GM12878 (cell line): Measurements from ENCODE around the gene SC5D. TPM values are rescaled to one million over a fixed set of nuclear protein-coding genes. Genes with fewer than 3 reads are reported as not detected.

Source experiments
- ATAC-seq: fragments of 200-7000 bp; cut with Tn5 transposase; 3 replicates; pipeline ENCODE4 v1.9.1; 2020; ENCODE audit warnings: mild to moderate bottlenecking, moderate library complexity
- BruUV-seq: library from RNA; stranded (reverse); fragments of 400-500 nt; replicated peaks from 2 replicates; lab custom pipeline; 2021; lab: Mats Ljungman, UMichigan
- CTCF ChIA-PET: fragments of 300-600 bp; sonication (Branson Sonifier 250); formaldehyde crosslinking; extraction: SDS; loops from one replicate; lab custom pipeline; 2021; ENCODE audit warnings: inconsistent platforms; lab: Yijun Ruan, JAX
- POLR2A ChIA-PET: fragments of 350-600 bp; formaldehyde crosslinking; extraction: SDS; loops from one replicate; lab custom pipeline; 2021; ENCODE audit warnings: inconsistent platforms; lab: Charles Lee
- RAD21 ChIA-PET: fragments of 300-600 bp; sonication (Branson Sonifier 250); formaldehyde crosslinking; loops from one replicate; lab custom pipeline; 2023; ENCODE audit warnings: antibody characterized with exemption; ENCODE audit not compliant: unreplicated experiment; lab: Charles Lee
- SMC1A ChIA-PET: fragments of 300-600 bp; sonication (Branson Sonifier 250); formaldehyde crosslinking; loops from one replicate; lab custom pipeline; 2023; ENCODE audit not compliant: unreplicated experiment, uncharacterized antibody; lab: Charles Lee
- DNase-seq: peaks from one replicate; pipeline ENCODE4 v3.0.0-alpha.2; 2011; ENCODE audit warnings: low read depth, low spot score
- FAIRE-seq: peaks from 3 replicates; lab custom pipeline; 2011; peaks lifted over from hg19 to GRCh38; lab: Jason Lieb, UNC
- H2AFZ ChIP-seq: 2 replicates; pipeline ENCODE4 v1.6.0; 2011; ENCODE audit warnings: low read depth, low read length, control low read depth; ENCODE audit not compliant: control insufficient read depth
- H3K27ac ChIP-seq: 2 replicates; pipeline ENCODE4 v1.5.1; 2011; ENCODE audit warnings: control low read depth; ENCODE audit not compliant: control insufficient read depth, insufficient read depth
- H3K27me3 ChIP-seq, 2 experiments: replicated peaks in 1 of 2; 2 replicates each; pipeline versions ENCODE4 v1.6.0 to v1.6.1; 2011; ENCODE audit warnings: low read length in 1 of 2; ENCODE audit not compliant: control insufficient read depth in 2 of 2, insufficient read depth in 2 of 2
- H3K36me3 ChIP-seq, 2 experiments: 2 replicates each; pipeline ENCODE4 v1.5.1; 2011; ENCODE audit warnings: low read length in 1 of 2; ENCODE audit not compliant: control insufficient read depth in 2 of 2, insufficient read depth in 2 of 2
- H3K4me1 ChIP-seq: 2 replicates; pipeline ENCODE4 v1.6.1; 2011; ENCODE audit warnings: mild to moderate bottlenecking, low read length, moderate library complexity, mixed read lengths; ENCODE audit not compliant: control insufficient read depth, insufficient read depth
- H3K4me2 ChIP-seq: 2 replicates; pipeline ENCODE4 v1.6.0; 2011; ENCODE audit warnings: control low read depth; ENCODE audit not compliant: control insufficient read depth, insufficient read depth
- H3K4me3 ChIP-seq: fragments of 200-600 bp; sonication (generic); 2 replicates; pipeline ENCODE4 v1.5.1; 2016
- H3K79me2 ChIP-seq: 2 replicates; pipeline ENCODE4 v1.6.0; 2011; ENCODE audit warnings: low read length; ENCODE audit not compliant: control insufficient read depth, insufficient read depth
- H3K9ac ChIP-seq: 2 replicates; pipeline ENCODE4 v1.8.0; 2011; ENCODE audit warnings: low read length, control low read depth, mixed read lengths; ENCODE audit not compliant: control insufficient read depth, insufficient read depth
- H3K9me3 ChIP-seq: replicated peaks from 3 replicates; pipeline ENCODE4 v1.5.1; 2011; ENCODE audit warnings: mild to moderate bottlenecking, low read length; ENCODE audit not compliant: control insufficient read depth, insufficient read depth
- H4K20me1 ChIP-seq: 2 replicates; pipeline ENCODE4 v1.6.0; 2011; ENCODE audit not compliant: control insufficient read depth, insufficient read depth
- BHLHE40 ChIP-seq, 2 experiments: fragments of 450-650 bp in 1 of 2; IDR thresholded peaks; 2 replicates each; pipeline ENCODE4 v1.6.1; 2011 to 2017; ENCODE audit warnings: low read depth in 2 of 2, borderline replicate concordance in 1 of 2, improper control_type of control experiment in 1 of 2, low read length in 1 of 2, mild to moderate bottlenecking in 1 of 2
- SUPT20H ChIP-seq: IDR thresholded peaks from 2 replicates; pipeline ENCODE4 v1.6.1; 2011; ENCODE audit warnings: low read depth, mild to moderate bottlenecking, low read length, moderate library complexity, borderline replicate concordance; ENCODE audit not compliant: control insufficient read depth
- ZNF384 ChIP-seq: IDR thresholded peaks from 2 replicates; pipeline ENCODE4 v1.6.1; 2012; ENCODE audit warnings: low read depth, mild to moderate bottlenecking, low read length, improper control_type of control experiment, borderline replicate concordance
- WGBS: methylation state at CpG from one replicate; pipeline ENCODE4 v1.1.6; 2016; ENCODE audit warnings: low lambda C conversion rate; ENCODE audit not compliant: insufficient replicate concordance, insufficient coverage; ENCODE audit errors: missing lambda C conversion rate; 5-methylcytosine and 5-hydroxymethylcytosine counted together
- in situ Hi-C: fragments of 300-500 bp; cut with MboI; formaldehyde crosslinking; loops from 9 replicates; pipeline ENCODE4 v1.14.3; 2018; ENCODE audit warnings: mixed read lengths
- intact Hi-C: fragments of 100-400 bp; cut with micrococcal nuclease; formaldehyde crosslinking; loops from one replicate; pipeline ENCODE4 v1.14.2; 2022; ENCODE audit not compliant: unreplicated experiment
- polyA plus RNA-seq, 11 experiments: library from polyadenylated mRNA; depleted of rRNA in 4 of 11; unstranded in 6 of 11; stranded (reverse) in 5 of 11; fragments of >200 nt; fragmentation: Nextera tagmentation in 4 of 11; fragmentation: Illumina TruSeq in 1 of 11; extraction: Ambion mirVana in 4 of 11; extraction: Trizol in 1 of 11; gene quantifications; 1 replicate in 1 of 11; 2 replicates in 10 of 11; pipeline versions ENCODE4 v1.2.1 to v1.2.3, GENCODE V29; 2011 to 2016; ENCODE audit warnings: inconsistent platforms in 2 of 11, missing spikeins in 2 of 11, low read depth in 1 of 11
- total RNA-seq, 4 experiments: library from RNA; depleted of rRNA in 3 of 4; stranded (reverse); fragments of >200 nt in 3 of 4; fragmentation: Illumina TruSeq in 1 of 4; extraction: Trizol in 1 of 4; gene quantifications; 2 replicates each; pipeline versions ENCODE4 v1.2.1 to v1.2.3, GENCODE V29; 2013 to 2021
- TF ChIP-seq, protein P1 (sequence below): fragments of 450-650 bp; IDR thresholded peaks from 2 replicates; pipeline ENCODE4 v1.6.1; 2018; ENCODE audit warnings: borderline replicate concordance, mild to moderate bottlenecking; ENCODE audit not compliant: partially characterized antibody
- TF ChIP-seq, protein P2 (sequence below): IDR thresholded peaks from 2 replicates; pipeline ENCODE4 v1.6.1; 2012; ENCODE audit warnings: low read depth, low read length, improper control_type of control experiment
- TF ChIP-seq, protein P3 (sequence below): IDR thresholded peaks from 2 replicates; pipeline ENCODE4 v1.6.1; 2011; ENCODE audit warnings: borderline replicate concordance, low read depth, mild to moderate bottlenecking, moderate library complexity, mixed read lengths, low read length; ENCODE audit not compliant: insufficient read depth; ENCODE audit errors: extremely low read length
- TF ChIP-seq, protein P4 (sequence below): fragments of 450-650 bp; IDR thresholded peaks from 2 replicates; pipeline ENCODE4 v1.6.1; 2017; ENCODE audit warnings: mild to moderate bottlenecking, moderate library complexity

SC5D gene
- total and polyA plus RNA-seq, 10 of the 15 experiments (the other 5 are each of a cell fraction or from before 2014, with no cell fraction given): 23.7 to 134 (median 30.8) TPM

DNA sequence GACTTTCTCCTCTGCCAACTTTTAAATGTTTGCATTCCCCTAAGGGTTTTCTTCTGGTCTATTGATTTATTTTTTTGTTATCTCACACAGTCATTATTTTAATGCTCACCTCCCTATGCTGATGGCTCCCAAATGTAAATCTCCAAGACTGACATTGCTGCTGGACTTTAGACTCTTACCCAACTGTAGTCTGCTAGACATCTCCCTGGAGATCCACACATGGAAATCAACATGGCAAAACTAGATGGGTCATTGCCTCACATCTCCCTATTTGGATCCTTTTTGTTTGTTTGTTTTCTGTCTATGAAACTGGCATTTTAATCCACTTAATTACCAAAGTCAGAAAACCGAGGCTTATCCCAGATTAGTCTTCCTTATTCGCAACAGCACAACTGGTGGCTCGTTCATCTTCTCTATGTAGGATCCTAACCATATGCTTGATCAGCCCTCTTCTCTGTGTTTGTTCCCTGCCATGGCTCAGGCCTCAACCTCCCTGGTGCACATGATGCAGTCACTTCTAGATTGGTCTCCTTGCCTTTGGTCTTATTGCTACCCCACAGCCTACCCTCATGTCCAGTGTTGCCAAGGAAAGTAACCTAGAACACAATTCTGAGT lies 37.3 kb downstream of the SC5D start (continued):
- TF ChIP-seq, protein P1, sequence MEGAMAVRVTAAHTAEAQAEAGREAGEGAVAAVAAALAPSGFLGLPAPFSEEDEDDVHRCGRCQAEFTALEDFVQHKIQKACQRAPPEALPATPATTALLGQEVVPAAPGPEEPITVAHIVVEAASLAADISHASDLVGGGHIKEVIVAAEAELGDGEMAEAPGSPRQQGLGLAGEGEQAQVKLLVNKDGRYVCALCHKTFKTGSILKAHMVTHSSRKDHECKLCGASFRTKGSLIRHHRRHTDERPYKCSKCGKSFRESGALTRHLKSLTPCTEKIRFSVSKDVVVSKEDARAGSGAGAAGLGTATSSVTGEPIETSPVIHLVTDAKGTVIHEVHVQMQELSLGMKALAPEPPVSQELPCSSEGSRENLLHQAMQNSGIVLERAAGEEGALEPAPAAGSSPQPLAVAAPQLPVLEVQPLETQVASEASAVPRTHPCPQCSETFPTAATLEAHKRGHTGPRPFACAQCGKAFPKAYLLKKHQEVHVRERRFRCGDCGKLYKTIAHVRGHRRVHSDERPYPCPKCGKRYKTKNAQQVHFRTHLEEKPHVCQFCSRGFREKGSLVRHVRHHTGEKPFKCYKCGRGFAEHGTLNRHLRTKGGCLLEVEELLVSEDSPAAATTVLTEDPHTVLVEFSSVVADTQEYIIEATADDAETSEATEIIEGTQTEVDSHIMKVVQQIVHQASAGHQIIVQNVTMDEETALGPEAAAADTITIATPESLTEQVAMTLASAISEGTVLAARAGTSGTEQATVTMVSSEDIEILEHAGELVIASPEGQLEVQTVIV: no peak
- no peak for TF ChIP-seq BHLHE40 (IDR thresholded peaks at IDR 0.05; ENCODE audit: borderline replicate concordance in 1 of 2, low read depth in 2 of 2, low read length in 1 of 2)
- TF ChIP-seq, protein P2, sequence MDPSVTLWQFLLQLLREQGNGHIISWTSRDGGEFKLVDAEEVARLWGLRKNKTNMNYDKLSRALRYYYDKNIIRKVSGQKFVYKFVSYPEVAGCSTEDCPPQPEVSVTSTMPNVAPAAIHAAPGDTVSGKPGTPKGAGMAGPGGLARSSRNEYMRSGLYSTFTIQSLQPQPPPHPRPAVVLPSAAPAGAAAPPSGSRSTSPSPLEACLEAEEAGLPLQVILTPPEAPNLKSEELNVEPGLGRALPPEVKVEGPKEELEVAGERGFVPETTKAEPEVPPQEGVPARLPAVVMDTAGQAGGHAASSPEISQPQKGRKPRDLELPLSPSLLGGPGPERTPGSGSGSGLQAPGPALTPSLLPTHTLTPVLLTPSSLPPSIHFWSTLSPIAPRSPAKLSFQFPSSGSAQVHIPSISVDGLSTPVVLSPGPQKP: no peak

DNA sequence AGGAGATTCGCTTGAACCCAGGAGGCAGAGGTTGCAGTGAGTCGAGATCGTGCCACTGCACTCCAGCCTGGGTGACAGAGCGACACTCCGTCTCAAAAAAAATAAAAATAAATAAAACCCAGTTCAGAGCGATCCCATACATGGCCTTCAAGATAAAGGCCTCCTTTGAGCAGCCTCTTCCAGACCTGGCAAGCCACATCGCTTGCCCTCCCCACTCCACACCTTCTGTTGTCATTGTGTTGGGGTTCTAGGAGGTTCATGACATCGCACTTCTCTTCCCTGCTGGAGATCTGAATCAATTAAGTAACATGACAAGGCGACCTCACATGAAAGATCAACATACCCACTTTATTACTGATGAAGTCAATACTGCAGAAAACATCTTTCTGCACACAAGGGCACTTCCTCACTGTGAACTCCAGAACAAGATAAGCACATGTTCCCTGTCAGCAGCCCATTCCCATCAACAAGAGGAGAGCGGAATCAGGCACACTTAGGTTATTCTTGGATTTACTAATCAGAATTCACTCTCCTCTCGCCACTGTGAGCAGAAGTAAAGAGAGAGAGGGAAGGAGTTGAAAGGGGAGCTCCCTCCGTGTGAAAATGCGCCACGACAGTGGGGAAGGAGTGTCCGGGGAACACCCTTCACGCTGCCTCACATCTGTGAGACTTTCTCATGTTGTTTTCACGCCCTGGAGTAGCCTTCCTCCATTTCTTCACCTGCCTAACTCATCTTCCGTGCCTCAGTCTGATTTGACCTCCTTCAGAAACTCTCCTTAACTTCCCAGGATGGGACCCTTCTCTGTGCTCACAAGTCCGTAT lies 38.3 kb downstream of the SC5D start:
- ChIA-PET POLR2A (interaction anchor here (0.7 to 1.1 kb wide), 2 partner anchors 21 to 125 kb away, joined by 3 read pairs; no protein-coding TSS in a partner anchor), SMC1A (interaction anchor here (1.0 to 1.3 kb wide), 6 partner anchors 36 to 165 kb away, joined by 3 to 8 read pairs (median 4); no protein-coding TSS in a partner anchor), CTCF (interaction anchor here (0.9 to 1.4 kb wide), 3 partner anchors 9 to 114 kb away, joined by 3 to 4 read pairs (median 3); no protein-coding TSS in a partner anchor), RAD21 (interaction anchor here (0.8 to 1.6 kb wide), 7 partner anchors 9 to 261 kb away, joined by 3 to 15 read pairs (median 5); no protein-coding TSS in a partner anchor)
- no TSS peak for BruUV-seq
- H3K36me3 ChIP-seq: no peaks in the 10 kb centered on the region
- no peak overlapping the region for H3K9ac ChIP-seq
- H3K27ac ChIP-seq: no peak overlapping the region
- no peak overlapping the region for H3K4me3 ChIP-seq
- DNase-seq: no peak
- peaks cover 25% of the 10 kb centered on the region for H3K4me1 ChIP-seq
- H3K9me3 ChIP-seq: no peaks in the 10 kb centered on the region
- H3K4me2 ChIP-seq: no peak overlapping the region
- 76% methylated on average over 19 of the region's 19 CpGs for WGBS
- no peaks in the 10 kb centered on the region for H3K27me3 ChIP-seq
- H3K79me2 ChIP-seq: no peaks in the 10 kb centered on the region
- ATAC-seq: no peak
- in situ Hi-C loops: no loop called here
- H4K20me1 ChIP-seq: no peaks in the 10 kb centered on the region
- FAIRE-seq: no peak
- no peak overlapping the region for H2AFZ ChIP-seq
- intact Hi-C loops: no loop called here
- no peak for TF ChIP-seq ZNF384
- TF ChIP-seq, protein P3, sequence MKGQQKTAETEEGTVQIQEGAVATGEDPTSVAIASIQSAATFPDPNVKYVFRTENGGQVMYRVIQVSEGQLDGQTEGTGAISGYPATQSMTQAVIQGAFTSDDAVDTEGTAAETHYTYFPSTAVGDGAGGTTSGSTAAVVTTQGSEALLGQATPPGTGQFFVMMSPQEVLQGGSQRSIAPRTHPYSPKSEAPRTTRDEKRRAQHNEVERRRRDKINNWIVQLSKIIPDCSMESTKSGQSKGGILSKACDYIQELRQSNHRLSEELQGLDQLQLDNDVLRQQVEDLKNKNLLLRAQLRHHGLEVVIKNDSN: no peak
- TF ChIP-seq, protein P4, sequence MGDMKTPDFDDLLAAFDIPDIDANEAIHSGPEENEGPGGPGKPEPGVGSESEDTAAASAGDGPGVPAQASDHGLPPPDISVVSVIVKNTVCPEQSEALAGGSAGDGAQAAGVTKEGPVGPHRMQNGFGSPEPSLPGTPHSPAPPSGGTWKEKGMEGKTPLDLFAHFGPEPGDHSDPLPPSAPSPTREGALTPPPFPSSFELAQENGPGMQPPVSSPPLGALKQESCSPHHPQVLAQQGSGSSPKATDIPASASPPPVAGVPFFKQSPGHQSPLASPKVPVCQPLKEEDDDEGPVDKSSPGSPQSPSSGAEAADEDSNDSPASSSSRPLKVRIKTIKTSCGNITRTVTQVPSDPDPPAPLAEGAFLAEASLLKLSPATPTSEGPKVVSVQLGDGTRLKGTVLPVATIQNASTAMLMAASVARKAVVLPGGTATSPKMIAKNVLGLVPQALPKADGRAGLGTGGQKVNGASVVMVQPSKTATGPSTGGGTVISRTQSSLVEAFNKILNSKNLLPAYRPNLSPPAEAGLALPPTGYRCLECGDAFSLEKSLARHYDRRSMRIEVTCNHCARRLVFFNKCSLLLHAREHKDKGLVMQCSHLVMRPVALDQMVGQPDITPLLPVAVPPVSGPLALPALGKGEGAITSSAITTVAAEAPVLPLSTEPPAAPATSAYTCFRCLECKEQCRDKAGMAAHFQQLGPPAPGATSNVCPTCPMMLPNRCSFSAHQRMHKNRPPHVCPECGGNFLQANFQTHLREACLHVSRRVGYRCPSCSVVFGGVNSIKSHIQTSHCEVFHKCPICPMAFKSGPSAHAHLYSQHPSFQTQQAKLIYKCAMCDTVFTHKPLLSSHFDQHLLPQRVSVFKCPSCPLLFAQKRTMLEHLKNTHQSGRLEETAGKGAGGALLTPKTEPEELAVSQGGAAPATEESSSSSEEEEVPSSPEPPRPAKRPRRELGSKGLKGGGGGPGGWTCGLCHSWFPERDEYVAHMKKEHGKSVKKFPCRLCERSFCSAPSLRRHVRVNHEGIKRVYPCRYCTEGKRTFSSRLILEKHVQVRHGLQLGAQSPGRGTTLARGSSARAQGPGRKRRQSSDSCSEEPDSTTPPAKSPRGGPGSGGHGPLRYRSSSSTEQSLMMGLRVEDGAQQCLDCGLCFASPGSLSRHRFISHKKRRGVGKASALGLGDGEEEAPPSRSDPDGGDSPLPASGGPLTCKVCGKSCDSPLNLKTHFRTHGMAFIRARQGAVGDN: no peak
- no peak for TF ChIP-seq SUPT20H
